Measurements from ENCODE around the gene EPG5.
"Not testable (repeated sequence)": the region's sequence is repeated elsewhere in the genome, so short reads cannot be mapped to it uniquely, and the experiment has no call there.

EPG5 gene

DNA sequence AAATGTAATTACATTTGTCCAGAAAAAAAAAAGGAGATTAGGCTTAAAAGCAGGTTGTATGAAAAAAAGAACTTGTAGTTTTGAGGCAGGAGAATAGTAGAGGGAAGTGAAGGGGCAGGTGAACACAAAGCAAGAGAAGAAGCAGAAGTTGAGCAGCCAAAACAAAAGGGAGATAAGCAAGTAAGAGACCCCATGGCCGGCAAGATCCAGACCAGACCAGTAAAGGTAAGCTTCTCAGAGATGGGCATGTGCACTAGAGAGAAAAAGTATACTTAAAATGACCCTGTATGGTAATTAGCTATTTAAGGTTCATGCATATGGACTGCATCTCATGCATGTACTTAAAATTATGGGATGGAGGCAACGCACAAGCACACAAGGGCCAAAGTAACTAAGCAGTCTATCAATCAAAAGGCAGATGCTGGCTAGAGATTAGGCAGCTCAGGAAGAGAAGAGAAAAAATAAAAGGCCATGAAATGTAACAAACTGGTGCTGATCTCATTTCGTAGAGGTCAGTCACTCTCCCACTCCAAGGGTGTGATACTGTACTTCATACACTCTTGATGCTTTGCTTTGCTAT, 132.0 kb downstream of the EPG5 start:
- no peak for DNase-seq

DNA sequence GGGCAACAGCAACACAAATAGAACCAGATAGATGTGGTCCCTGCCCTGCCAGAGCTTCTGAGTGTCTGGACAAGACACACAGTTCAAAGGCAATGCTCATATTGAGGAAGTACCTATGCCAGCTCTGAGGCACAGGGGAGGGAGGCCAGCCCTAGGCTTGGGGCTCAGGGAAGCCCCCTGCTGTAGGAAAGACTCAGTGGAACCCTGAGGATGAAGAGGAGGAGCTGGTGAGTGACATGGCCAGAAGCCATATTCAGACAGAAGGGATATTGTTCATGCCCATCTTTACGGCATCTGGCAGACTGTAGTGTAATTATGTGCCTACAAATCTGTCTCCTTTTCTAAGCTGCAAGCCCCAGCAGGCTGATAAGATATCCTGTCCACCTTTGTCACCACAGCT, 132.8 kb downstream of the EPG5 start:
- DNase-seq = peak in 1 of 2 experiments; percentile 44

DNA sequence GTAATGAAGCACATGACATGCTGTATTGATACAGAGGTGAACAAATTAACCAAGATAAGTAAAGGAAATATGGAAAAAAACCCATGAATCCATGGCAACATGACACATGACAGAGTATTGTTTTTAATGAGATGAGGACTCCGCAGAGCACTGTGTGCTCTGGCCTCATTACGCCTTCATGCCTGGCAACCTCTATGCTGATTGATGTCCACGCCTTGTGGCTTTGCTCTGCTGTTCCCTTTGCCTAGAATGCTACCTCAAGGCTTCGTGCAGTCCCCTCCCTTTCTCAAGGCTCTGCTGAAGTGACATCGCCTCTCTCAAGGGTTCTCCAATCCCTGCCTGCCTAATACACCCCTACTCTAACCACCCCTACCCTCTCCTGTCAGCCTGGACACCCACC, 133.3 kb downstream of the EPG5 start:
- no peak for DNase-seq

DNA sequence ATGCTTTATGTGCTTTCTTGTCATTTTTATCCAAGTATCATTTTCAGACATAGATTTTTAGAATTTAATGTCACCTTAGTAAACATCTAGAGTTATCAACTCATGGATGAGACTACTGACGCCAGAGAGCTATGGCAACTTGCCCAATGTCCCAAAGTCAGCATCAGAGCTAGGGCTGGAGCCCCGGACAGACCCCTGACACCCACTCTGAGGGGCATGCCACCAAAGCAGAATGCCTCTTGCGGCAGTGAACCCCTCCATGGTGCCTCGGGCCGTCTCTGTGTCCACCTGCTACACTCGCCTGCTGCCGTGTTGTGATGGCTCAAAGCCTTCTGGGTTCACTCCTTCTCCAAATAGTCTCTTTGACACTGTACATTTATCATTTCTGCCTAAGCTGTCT, 136.2 kb downstream of the EPG5 start:
- DNase-seq = no peak

DNA sequence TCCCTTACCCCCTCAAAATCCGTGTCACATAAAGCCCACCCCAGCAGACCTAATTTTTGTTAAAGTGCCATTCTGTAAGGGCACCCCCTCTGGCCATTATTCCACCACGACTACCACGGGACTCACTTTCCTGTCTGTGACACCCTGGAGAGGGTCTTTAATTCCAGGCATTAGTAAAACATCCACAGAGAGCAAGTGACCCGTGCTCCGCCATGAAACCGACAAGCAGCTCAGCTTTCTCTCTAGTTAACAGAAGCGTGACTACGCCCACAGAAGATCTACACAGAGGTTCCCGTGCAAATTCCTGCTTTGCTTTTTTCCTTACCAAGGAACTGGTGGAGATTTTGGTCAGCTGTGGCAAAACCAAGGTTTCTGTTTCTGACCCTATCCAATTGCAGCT, 137.3 kb downstream of the EPG5 start:
- no peak for DNase-seq

DNA sequence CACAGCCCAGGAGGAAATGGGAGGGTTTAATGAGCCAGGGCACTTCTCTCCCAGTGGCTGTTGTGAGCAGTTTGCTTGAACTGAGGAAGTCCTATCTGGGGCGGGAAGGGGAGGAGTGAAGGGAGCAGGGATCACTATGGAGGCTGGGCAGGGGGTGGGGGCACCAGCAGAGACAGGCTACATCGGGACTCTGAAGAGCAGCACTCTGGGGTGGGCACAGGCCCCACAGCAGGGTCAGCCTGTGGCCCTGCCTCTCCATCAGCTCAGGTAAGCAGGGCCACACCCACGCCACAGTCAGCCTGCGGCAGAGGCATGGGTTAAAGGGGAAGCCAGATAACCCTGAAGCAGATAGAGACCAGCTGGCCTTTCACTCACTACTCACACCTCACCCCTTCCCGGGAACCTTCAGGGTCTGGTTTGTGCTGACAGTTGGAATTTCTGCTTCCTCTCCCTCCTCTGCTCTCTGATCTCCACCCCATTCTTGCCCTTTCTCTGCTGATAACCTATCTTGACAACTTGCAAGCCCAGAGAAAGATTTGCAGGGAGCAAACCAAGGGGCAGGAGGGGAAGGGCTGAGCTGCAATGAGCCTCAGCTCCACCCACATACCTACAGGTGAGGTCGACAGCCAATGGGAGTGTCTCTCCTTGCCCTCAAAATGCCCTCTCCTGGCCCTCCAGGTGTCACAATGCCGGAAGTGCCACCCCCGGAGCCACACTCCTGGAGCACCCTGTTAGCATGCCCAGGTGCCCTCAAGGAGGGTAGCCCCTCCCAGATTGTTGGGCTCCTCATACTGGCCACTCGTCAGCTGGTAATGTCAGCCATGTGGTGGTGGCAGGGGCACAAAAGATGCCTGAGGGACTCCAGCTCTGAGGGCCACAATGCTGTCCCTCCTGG, 138.0 kb downstream of the EPG5 start:
- no peak for DNase-seq

DNA sequence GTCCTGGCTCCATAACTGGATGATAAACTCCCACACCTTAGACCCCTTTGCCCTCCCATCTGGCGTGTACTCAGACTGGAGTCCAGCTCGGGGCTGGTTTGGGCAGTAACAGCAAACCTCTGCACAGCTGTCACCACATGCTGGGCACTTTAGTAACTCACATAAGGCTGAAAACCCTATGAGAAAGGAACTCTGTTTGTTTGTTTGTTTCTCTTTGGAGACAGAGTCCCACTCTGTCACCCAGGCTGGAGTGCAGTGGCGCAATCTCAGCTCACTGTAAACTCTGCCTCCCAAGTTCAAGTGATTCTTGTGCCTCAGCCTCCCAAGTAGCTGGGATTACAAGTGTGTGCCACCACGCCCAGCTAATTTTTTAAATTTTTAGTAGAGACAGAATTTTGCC, 140.4 kb downstream of the EPG5 start:
- not testable (repeated sequence) for DNase-seq

DNA sequence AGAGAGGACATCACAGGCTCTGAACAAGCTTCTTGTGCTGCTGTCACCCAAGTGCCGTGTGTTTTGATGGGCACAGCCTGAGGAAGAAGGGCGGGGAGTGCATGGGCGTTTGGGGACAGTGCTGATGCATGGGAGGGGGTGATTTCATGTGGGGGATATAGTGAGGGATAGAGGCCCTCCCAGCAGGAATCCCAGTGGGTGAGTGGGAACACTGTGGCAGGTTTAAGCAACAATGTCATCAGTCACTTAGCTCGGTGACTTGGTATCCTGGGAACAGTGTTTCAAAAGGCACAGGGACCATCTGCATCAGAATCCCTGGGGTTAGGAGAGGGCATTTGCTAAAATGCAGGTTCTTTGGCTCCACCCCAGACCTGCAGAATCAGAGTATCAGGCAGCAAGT, 141.0 kb downstream of the EPG5 start:
- DNase-seq = no peak

DNA sequence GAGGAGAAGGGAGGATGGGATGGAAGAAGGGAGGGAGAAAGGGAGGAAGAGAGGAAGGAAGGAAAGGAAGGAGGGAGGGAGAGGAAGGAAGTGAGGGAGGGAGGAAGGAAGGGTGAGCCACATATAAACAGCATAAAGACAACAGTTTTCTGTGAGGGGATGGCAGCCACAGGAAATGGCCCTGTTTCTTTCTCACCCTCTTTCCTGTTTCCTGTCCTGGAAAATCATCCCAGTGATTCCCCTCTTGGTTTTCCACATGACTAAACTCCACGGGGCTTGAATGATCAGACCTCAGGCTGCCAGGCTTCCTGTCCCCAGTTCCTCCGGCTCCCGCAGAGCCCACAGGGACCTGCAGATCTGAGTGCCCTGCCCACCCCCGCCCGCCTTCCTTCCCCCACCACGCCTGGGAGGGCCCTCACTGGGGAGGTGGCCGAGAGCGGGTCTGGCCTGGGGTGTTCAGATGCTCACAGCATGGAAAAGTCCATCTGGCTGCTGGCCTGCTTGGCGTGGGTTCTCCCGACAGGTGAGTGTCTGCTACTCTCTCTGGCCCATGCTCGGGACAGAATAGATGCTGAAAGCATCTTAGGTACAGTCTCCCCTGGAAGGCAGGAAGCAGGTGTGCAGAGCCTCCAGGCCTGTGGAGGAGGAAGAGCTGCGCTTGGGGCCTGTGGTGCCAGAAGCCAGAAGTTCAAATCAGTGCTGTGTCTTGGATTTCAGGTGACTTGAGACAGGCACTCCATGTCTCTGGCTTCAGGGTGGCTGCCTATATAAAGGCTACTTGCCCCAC, 141.7 kb downstream of the EPG5 start, which contains the start of gene SIGLEC15:
Gene SIGLEC15 (plus strand): TSS at position 418 of the 787 bp plus-strand sequence. CDS start 54 bp downstream, at position 472.
- DNase-seq = peak; percentile 33 to 60

DNA sequence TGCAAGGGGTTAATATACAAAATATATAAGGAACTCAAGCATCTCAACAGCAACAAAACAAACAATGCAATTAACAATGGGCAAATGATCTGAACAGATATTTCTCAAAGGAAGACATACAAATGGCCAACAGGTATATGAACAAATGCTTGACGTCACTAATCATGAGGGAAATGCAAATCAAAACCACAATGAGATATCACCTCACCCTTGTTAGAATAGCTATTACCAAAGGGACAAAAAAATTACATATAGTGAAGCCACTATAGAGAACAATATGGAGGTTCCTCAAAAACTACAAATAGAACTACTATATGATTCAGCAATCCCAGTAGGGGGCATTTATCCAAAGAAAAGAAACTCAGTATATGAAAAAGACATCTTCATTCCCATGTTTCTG, 145.4 kb downstream of the EPG5 start:
- no peak for DNase-seq

DNA sequence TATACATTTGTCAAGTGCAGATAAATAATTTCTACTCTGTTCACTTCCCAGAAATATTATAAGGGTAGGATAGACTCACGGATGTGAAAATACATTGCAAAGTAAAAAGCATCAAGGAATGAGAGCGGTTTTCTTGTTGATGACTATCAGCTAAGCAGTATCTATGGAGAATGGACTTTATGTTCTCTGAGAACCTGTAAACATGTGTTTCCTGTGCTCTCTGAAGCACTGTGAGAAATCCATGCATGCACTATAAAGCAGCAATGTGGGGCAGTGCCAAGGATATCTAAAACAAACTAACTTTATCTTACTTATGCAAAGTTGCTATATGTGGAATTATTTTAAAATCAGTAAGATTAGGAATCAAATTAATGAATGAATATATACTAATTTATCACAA, 146.1 kb downstream of the EPG5 start:
- DNase-seq = no peak

DNA sequence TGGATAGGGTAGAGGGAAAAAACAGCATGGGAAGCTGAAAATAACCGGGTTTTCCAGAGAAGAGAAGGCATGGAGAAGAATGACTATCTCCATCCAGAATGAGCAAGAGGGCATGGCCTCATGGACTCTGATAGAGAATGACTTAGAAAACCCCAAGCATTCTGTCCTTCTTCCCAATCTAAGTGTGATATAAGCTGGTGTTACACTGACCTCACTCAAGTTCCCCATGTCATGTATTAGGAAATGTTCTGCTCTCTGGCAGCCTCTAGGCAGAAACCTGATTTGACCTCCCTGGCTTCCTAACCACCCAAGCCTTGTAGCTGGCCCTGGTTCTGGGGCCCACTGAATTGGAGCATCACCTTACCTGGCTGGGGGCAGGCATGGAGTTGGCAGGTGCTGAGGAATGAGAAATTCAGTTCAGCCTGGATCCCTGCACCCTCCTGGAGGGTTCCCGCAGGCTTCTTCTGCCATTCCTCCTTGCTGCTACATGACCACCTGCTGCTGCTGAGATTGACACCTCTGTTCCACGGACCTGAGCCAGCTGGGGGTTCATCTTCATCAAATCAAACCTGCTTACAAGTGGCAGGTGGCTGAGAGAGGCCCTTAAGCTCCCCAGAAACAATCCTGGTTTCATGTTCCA, 146.9 kb downstream of the EPG5 start:
- DNase-seq = no peak

DNA sequence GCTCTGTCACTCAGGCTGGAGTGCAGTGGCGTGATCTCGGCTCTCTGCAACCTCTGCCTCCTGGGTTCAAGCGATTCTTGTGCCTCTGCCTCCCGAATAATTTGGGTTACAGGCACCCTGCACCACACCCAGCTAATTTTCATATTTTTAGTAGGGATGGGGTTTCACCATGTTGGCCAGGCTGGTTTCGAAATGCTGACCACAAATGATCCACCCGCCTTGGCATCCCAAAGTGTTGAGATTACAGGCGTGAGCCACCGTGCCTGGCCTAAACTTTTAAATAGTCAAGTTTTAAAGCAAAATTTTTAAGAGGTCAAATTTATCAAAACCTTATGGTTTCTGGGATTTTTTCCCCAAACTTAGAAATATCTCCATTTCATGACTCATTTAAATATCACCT, 148.4 kb downstream of the EPG5 start:
- DNase-seq = not testable (repeated sequence)

DNA sequence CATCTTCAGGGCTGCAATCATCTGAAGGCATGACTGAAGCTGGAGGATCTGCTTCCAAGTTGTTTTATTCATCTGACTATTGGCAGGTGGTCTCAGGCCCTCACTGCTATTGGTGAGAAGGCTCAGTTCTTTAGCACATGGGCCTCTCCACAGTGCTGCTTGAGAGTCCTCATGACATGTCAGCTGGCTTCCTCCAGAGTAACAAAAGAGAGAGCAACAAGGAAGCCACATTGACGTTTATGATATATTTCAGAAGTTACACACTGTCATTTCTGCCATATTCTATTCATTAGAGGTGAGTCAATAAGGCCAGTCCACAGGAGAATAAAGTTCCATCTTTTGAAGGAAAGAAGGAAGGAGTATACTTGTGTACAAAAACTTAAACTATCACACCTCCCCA, 149.6 kb downstream of the EPG5 start:
- DNase-seq = no peak

DNA sequence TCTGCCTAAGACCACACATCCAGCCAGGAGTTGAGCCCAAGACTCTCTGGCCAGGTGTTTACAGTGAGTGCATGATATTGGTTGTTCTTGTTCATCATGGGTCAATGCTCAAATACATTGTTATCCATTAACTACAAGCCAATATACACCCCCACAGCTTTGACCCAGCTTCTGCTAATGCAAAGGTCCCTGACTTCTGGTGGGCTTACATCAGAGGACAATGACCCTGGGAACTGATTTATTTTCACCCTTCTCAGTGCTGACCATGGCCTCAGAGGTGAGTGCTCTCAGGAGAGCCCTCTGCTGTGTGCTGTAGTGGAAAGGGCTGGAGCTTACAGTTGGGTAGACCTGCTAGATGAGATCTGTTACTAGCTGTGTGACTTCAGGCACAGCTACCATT, 152.4 kb downstream of the EPG5 start:
- DNase-seq = not testable (repeated sequence)

DNA sequence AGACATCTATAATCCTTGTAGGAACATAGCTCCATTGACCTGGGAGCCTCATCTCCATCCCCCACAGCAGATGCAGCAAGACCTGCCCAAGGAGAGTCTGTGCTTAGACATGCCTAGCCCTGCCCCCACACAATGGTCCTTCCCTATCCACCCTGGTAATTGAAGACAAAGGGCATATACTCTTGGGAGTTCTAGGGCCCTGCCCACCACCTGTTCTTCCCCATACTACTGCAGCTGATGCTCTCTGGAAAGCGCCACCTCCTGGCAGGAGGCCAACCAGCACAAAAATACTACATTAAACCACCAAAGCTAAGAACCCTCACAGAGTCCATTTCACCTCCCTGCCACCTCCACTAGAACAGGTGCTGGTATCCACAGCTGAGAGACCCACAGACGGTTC, 160.0 kb downstream of the EPG5 start:
- DNase-seq = peak in 1 of 2 experiments; percentile 20

DNA sequence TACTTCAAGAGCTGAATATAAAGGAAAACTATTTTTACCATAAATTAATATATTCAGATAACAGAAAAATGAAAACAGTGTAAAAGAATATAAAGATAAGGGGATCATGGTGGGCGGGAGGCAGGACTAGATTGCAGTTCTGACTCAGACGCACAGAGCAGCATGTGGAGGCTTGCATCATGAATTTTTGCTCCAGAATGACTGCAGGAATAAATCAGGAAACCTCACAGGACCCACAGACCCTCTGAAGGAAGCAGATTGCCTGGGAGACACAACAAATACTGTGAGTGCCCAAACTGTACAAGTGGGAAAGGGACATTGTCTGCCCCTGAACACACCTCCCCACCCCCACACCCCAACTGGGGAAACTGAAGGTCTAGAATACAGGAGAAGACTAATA, 160.9 kb downstream of the EPG5 start:
- no peak for DNase-seq

DNA sequence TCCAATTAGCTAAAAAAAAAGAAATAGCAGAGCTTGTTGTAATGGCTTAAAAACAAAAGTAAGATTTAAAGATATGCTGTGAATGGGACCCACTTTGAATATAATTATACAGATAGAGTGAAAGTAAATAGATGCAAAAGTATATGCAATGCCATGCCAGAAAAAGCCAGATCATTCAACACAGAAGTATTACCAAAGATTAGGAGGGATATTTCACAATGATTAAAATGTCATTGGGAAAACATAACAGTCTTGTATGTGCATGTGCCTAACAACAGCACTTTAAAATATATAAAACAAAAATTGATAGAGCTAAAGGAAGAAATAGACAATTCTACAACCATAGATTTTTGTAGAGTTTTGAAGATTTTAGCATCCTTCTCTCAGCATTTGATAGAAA, 161.6 kb downstream of the EPG5 start:
- DNase-seq = no peak

DNA sequence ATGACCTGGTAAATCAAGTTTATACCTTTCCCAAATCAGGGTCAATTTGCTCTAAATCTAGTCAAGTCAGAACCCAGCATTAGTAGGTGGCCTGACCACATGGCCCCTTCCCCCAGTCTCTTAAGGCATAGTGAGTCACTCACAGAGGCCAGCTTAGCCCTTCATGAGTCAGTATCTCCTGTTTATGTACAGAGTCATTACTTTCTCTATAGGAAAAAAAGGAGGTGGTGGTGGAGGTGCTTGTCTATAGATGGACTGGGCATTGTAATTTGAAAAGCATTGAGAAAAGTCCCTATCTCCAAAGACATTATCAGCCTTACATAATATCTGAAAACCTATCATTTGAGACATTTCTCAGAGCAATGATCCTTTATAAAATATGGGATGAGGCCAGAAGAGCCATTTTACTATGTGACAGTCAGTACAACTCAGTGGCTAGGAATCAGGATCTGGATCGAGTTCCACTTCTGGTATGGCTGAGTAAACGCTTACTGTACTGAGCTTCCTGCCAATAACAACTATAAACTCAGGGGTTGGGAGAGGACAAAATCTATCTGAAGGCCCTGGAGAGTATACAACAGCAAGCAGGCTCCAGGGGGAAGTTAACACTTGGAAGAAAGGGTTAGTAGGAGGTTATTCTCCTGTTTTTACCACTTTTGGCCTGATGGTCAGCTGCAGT, 164.2 kb downstream of the EPG5 start:
- DNase-seq = no peak

DNA sequence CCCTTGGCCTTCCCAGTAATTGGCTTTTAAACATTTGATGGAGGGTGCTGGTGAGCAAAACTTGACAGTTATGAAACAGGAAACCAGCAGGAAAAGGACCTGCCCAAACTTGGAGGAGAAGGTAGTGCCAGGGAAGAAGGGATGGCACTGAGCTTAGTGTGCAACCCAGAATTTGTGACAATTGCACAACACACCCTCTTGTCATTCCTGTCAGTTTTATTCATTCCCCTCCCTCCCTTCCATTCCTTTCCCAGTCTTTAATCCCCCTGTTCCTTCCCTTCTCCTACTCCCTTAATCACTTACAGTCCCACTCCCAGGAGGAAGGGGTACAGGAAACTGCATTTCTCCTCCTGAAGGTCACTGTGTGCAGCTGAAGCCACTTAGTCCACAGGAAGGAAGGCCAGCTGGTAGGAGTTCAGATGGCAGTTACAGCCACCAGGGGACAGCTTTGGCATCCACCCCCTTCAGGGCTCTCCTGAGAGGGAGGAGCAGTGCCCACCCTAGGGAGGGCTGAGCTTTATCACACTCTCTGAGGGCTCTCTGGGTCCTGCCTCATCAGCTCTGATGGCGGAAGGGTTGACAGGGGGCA, 165.6 kb downstream of the EPG5 start:
- DNase-seq = no peak
